ENCODE measurements around the gene ZNF787. TPM values are rescaled to one million over a fixed set of nuclear protein-coding genes. Genes with fewer than 3 reads are reported as not detected.

The ZNF787 gene
- total and polyA plus RNA-seq, 2 of the 8 experiments (the other 6 are each of a cell fraction or from before 2014, with no cell fraction given), result 19.7 to 56.0 TPM

- Histone ChIP-seq H3K36me3 (ENCODE audit: control insufficient read depth in 2 of 4, insufficient read depth in 4 of 4, low read length in 3 of 4) (peaks cover 0 to 19% (median 4%) of the 10 kb centered on the region in 4 experiments; a peak in 3 of 8 replicates), H3K9ac (replicated peaks in 1 of 4; ENCODE audit: extremely low read depth in 1 of 4, low read depth in 3 of 4, low read length in 3 of 4) (no peak overlapping the region), H3K4me3 (ENCODE audit: extremely low read depth in 1 of 4, insufficient read depth in 2 of 4, low read depth in 3 of 4, low read length in 4 of 4) (no peak overlapping the region), H2BK5ac (ENCODE audit: low read depth, low read length) (no peak overlapping the region), H3K79me2 (ENCODE audit: control insufficient read depth in 1 of 2, insufficient read depth in 2 of 2, low read length in 2 of 2) (no peaks in the 10 kb centered on the region), H2BK12ac (ENCODE audit: low read depth, low read length) (no peak overlapping the region), H3K23ac (ENCODE audit: insufficient read length) (no peak overlapping the region), H4K20me1 (replicated peaks in 1 of 2; ENCODE audit: control insufficient read depth in 1 of 2, insufficient read depth in 2 of 2, low read length in 2 of 2) (peaks cover 0 to 9% of the 10 kb centered on the region in 2 experiments), H3K4me2 (ENCODE audit: insufficient read depth in 1 of 2, low read depth in 2 of 2, low read length in 2 of 2) (no peak overlapping the region), H3K23me2 (ENCODE audit: low read depth, low read length) (peaks cover 7% of the 10 kb centered on the region; the same call in 1 of the 2 replicates), H3K4ac (replicated peaks; ENCODE audit: insufficient read length, low read depth, low read length) (no peak overlapping the region), H4K5ac (ENCODE audit: insufficient read length, low read depth, low read length) (no peak overlapping the region), H3K27me3 (replicated peaks in 1 of 4; ENCODE audit: control insufficient read depth in 3 of 4, extremely low read depth in 1 of 4, insufficient read depth in 3 of 4, low read length in 3 of 4) (no peaks in the 10 kb centered on the region), H4K91ac (replicated peaks; ENCODE audit: insufficient read length, low read length) (no peak overlapping the region), H2AK5ac (ENCODE audit: low read depth, low read length) (no peak overlapping the region), H3K4me1 (replicated peaks in 1 of 4; ENCODE audit: control insufficient read depth in 3 of 4, insufficient read depth in 4 of 4, low read length in 3 of 4) (no peaks in the 10 kb centered on the region), H4K8ac (ENCODE audit: extremely low read depth, insufficient read depth, low read length) (no peak overlapping the region), H3K79me1 (ENCODE audit: low read depth, low read length) (no peaks in the 10 kb centered on the region), H3K27ac (ENCODE audit: low read depth, low read length) (no peak overlapping the region), H2AFZ (ENCODE audit: low read length) (no peak overlapping the region), H3K56ac (replicated peaks; ENCODE audit: insufficient read length, low read depth, low read length) (no peak overlapping the region), H3K18ac (ENCODE audit: extremely low read depth, low read length) (no peak overlapping the region), H3K9me3 (ENCODE audit: insufficient read depth in 2 of 2, low read depth in 1 of 2, low read length in 1 of 2) (no peaks in the 10 kb centered on the region), H3K14ac (ENCODE audit: insufficient read length) (no peak overlapping the region), H2BK15ac (ENCODE audit: low read length) (no peak overlapping the region), H2BK20ac (ENCODE audit: low read length) (no peak overlapping the region), H2BK120ac (replicated peaks; ENCODE audit: low read depth, low read length) (no peak overlapping the region)
- ChIA-PET CTCF (ENCODE audit: partially characterized antibody) (interaction anchor here (0.8 to 2.0 kb wide), 5 partner anchors 9 to 148 kb away, joined by 3 to 8 read pairs (median 5); no protein-coding TSS in a partner anchor), POLR2A (ENCODE audit: partially characterized antibody) (interaction anchor here (1.0 to 1.2 kb wide), 2 partner anchors 51 to 77 kb away, joined by 3 read pairs; no protein-coding TSS in a partner anchor)
- FAIRE-seq, result no peak
- 86% methylated on average over 9 of the region's 9 CpGs; no CpG with 5 or more reads in 1 of the 2 experiments for WGBS, 2 experiments (ENCODE audit: extremely low coverage in 1 of 2, insufficient coverage in 1 of 2, insufficient read length in 1 of 2, insufficient replicate concordance in 2 of 2, low coverage in 1 of 2, low lambda C conversion rate in 2 of 2, missing lambda C conversion rate in 1 of 2)
- TF ChIP-seq KDM5A (IDR thresholded peaks at IDR 0.05; ENCODE audit: low read length), result no peak
- TF ChIP-seq ATF2 (IDR thresholded peaks at IDR 0.05; ENCODE audit: low read length), result no peak
- no peak for TF ChIP-seq KDM4A (IDR thresholded peaks at IDR 0.05; ENCODE audit: low read depth, low read length, severe bottlenecking)
- TF ChIP-seq SP2 (IDR thresholded peaks at IDR 0.05; ENCODE audit: low read length), result no peak
- no peak for TF ChIP-seq SAP30 (IDR thresholded peaks at IDR 0.05; ENCODE audit: insufficient read depth, insufficient replicate concordance, low read length)
- DNase-seq (ENCODE audit: low read depth in 1 of 2, low spot score in 2 of 2), result no peak
These were observed 41.2 kb upstream of the ZNF787 start for GRCh38 chr19:56162258-56162657.

Measured in H1 (cell line).